H1 (cell line): ENCODE measurements around the gene PLAU.

Experiments
- BACH1 ChIP-seq: IDR thresholded peaks from 2 replicates; pipeline ENCODE4 v1.6.1; 2012; ENCODE audit warnings: low read length, improper control_type of control experiment
- CHD2 ChIP-seq: IDR thresholded peaks from 2 replicates; pipeline ENCODE4 v1.6.1; 2012; ENCODE audit warnings: low read length, improper control_type of control experiment
- EP300 ChIP-seq, 2 experiments: IDR thresholded peaks; 1 replicate in 1 of 2; 2 replicates in 1 of 2; pipeline ENCODE4 v1.6.1; 2011 to 2012; ENCODE audit warnings: low read depth in 2 of 2, low read length in 2 of 2, mild to moderate bottlenecking in 2 of 2, borderline replicate concordance in 1 of 2, inconsistent platforms in 1 of 2, moderate library complexity in 1 of 2
- NRF1 ChIP-seq: IDR thresholded peaks from 2 replicates; pipeline ENCODE4 v1.6.1; 2011; ENCODE audit warnings: mild to moderate bottlenecking, low read depth, low read length, improper control_type of control experiment
- POLR2A ChIP-seq, 2 experiments: IDR thresholded peaks; 1 replicate in 1 of 2; 2 replicates in 1 of 2; pipeline ENCODE4 v1.6.1; 2011; ENCODE audit warnings: low read depth in 2 of 2, low read length in 2 of 2, mild to moderate bottlenecking in 2 of 2; ENCODE audit errors: control extremely low read depth in 1 of 2
- SAP30 ChIP-seq: fragments of 300-600 bp; sonication (generic); IDR thresholded peaks from 2 replicates; pipeline ENCODE4 v1.7.1; 2012; ENCODE audit warnings: low read length, moderate library complexity, mild to moderate bottlenecking, inconsistent platforms; ENCODE audit not compliant: insufficient read depth, insufficient replicate concordance
- TF ChIP-seq, protein P1 (sequence below), 3 experiments: IDR thresholded peaks; 1 replicate in 2 of 3; 2 replicates in 1 of 3; pipeline versions ENCODE4 v1.5.1 to v1.6.1; 2011; ENCODE audit warnings: low read length in 3 of 3, mild to moderate bottlenecking in 3 of 3, inconsistent platforms in 2 of 3, low read depth in 1 of 3, moderate library complexity in 1 of 3; ENCODE audit not compliant: insufficient read depth in 1 of 3; ENCODE audit errors: control extremely low read depth in 1 of 3

DNA sequence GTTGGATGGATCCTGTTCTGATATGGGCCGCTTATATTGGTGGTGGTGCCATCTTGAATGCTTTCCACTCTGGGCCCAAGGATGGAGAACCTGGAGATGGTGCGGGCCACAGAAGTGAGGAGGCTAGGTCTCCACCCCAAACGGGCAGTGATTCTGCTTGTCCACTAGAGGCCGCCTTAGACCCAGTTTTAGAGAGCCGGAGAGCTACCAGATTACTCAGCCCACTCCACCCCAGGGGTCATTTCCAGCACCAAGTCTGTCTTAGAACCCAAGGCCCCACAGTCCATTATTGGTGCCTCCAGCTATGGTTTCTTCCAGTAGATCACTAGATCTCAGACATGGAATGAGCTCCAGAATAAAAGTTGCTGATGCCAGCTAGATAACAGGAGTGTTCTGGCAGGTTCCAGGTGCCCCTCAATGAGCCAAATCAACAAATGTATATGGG, 24.8 kb upstream of the PLAU start:
- no peak for TF ChIP-seq NRF1
- no peak for TF ChIP-seq POLR2A (IDR thresholded peaks at IDR 0.05; ENCODE audit: control extremely low read depth in 1 of 2, low read depth in 2 of 2, low read length in 2 of 2)
- no peak for TF ChIP-seq EP300 (IDR thresholded peaks at IDR 0.05; ENCODE audit: borderline replicate concordance in 1 of 2, low read depth in 2 of 2, low read length in 2 of 2)
- TF ChIP-seq BACH1, result no peak
- no peak for TF ChIP-seq SAP30
- TF ChIP-seq, protein P1, sequence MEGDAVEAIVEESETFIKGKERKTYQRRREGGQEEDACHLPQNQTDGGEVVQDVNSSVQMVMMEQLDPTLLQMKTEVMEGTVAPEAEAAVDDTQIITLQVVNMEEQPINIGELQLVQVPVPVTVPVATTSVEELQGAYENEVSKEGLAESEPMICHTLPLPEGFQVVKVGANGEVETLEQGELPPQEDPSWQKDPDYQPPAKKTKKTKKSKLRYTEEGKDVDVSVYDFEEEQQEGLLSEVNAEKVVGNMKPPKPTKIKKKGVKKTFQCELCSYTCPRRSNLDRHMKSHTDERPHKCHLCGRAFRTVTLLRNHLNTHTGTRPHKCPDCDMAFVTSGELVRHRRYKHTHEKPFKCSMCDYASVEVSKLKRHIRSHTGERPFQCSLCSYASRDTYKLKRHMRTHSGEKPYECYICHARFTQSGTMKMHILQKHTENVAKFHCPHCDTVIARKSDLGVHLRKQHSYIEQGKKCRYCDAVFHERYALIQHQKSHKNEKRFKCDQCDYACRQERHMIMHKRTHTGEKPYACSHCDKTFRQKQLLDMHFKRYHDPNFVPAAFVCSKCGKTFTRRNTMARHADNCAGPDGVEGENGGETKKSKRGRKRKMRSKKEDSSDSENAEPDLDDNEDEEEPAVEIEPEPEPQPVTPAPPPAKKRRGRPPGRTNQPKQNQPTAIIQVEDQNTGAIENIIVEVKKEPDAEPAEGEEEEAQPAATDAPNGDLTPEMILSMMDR (IDR thresholded peaks at IDR 0.05; ENCODE audit: control extremely low read depth in 1 of 3, insufficient read depth in 1 of 3, low read depth in 1 of 3, low read length in 3 of 3), result peak; percentile 85 to 96 (median 95)
- TF ChIP-seq CHD2, result no peak
